Prostate gland (tissue), 2 donors: ENCODE results near the gene PDE4D. TPM values are rescaled to one million over a fixed set of nuclear protein-coding genes. Genes with fewer than 3 reads are reported as not detected.

Experiments
- DNase-seq: peaks from one replicate; pipeline ENCODE4 v3.0.0-alpha.2; 2019; ENCODE audit warnings: low spot score
- H3K27ac ChIP-seq, 2 donors: fragments of 200-600 bp; sonication (generic); 2 replicates each; pipeline ENCODE4 v1.5.1; 2017 to 2019
- H3K27me3 ChIP-seq: fragments of 200-600 bp; sonication (generic); replicated peaks from 2 replicates; pipeline ENCODE4 v1.5.1; 2019; ENCODE audit not compliant: insufficient read depth
- H3K36me3 ChIP-seq, 2 donors: fragments of 200-600 bp; sonication (generic); 1 replicate in 1 of 2; 2 replicates in 1 of 2; pipeline versions ENCODE4 v1.5.1 to v1.8.1; 2017 to 2019
- H3K4me1 ChIP-seq: fragments of 200-600 bp; sonication (generic); replicated peaks from 2 replicates; pipeline ENCODE4 v1.5.1; 2019
- H3K4me3 ChIP-seq, 2 donors: fragments of 200-600 bp; sonication (generic); 2 replicates each; pipeline ENCODE4 v1.5.1; 2017 to 2019
- H3K9me3 ChIP-seq: fragments of 200-600 bp; sonication (generic); 2 replicates; pipeline ENCODE4 v1.5.1; 2017
- POLR2A ChIP-seq: fragments of 450-650 bp; IDR thresholded peaks from one replicate; pipeline ENCODE4 v1.6.1; 2016; ENCODE audit warnings: antibody characterized with exemption, mild to moderate bottlenecking
- POLR2AphosphoS5 ChIP-seq: sonication (generic); formaldehyde crosslinking; IDR thresholded peaks from one replicate; pipeline ENCODE4 v1.6.1; 2017; ENCODE audit warnings: antibody characterized with exemption
- WGBS: methylation state at CpG from one replicate; pipeline ENCODE4 v1.1.5; 2018; 5-methylcytosine and 5-hydroxymethylcytosine counted together
- intact Hi-C: fragments of 100-400 bp; cut with DNase I; formaldehyde crosslinking; loops from one replicate; pipeline ENCODE4 v1.14.2; 2022
- total RNA-seq, 2 donors: library from RNA; depleted of rRNA; stranded (reverse); fragments of >200 nt; gene quantifications; one replicate each; pipeline ENCODE4 v1.1.0, GENCODE V29; 2016
- TF ChIP-seq, protein P1 (sequence below), 4 experiments: fragments of 200-600 bp in 2 of 4; fragments of 450-650 bp in 2 of 4; sonication (generic) in 2 of 4; IDR thresholded peaks; 1 replicate in 3 of 4; 2 replicates in 1 of 4; pipeline ENCODE4 v1.5.1; 2016 to 2019; ENCODE audit warnings: antibody characterized with exemption in 4 of 4, mild to moderate bottlenecking in 2 of 4, moderate library complexity in 2 of 4

The PDE4D gene
- total RNA-seq, 2 donors from 2014 or later: 64.2 to 75.6 TPM

- WGBS: 73% methylated on average over 3 of the region's 3 CpGs
- H3K27ac ChIP-seq: no peak overlapping the region
- no peaks in the 10 kb centered on the region for H3K9me3 ChIP-seq
- intact Hi-C loops: no loop called here
- no peaks in the 10 kb centered on the region for H3K27me3 ChIP-seq
- H3K4me3 ChIP-seq: no peak overlapping the region
- DNase-seq: no peak
- no peaks in the 10 kb centered on the region for H3K4me1 ChIP-seq
- no peak for TF ChIP-seq POLR2A
- TF ChIP-seq, protein P1, sequence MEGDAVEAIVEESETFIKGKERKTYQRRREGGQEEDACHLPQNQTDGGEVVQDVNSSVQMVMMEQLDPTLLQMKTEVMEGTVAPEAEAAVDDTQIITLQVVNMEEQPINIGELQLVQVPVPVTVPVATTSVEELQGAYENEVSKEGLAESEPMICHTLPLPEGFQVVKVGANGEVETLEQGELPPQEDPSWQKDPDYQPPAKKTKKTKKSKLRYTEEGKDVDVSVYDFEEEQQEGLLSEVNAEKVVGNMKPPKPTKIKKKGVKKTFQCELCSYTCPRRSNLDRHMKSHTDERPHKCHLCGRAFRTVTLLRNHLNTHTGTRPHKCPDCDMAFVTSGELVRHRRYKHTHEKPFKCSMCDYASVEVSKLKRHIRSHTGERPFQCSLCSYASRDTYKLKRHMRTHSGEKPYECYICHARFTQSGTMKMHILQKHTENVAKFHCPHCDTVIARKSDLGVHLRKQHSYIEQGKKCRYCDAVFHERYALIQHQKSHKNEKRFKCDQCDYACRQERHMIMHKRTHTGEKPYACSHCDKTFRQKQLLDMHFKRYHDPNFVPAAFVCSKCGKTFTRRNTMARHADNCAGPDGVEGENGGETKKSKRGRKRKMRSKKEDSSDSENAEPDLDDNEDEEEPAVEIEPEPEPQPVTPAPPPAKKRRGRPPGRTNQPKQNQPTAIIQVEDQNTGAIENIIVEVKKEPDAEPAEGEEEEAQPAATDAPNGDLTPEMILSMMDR (IDR thresholded peaks at IDR 0.05): no peak
- TF ChIP-seq POLR2AphosphoS5: no peak
- H3K36me3 ChIP-seq: no peaks in the 10 kb centered on the region
Observed at GRCh38 chr5:59151162-59151889, 742.2 kb downstream of the PDE4D start.

- 86% methylated on average over 1 of the region's 1 CpG for WGBS
- Histone ChIP-seq H3K4me3 (no peak overlapping the region), H3K9me3 (no peaks in the 10 kb centered on the region), H3K27ac (no peak overlapping the region), H3K4me1 (no peaks in the 10 kb centered on the region), H3K27me3 (no peaks in the 10 kb centered on the region), H3K36me3 (no peaks in the 10 kb centered on the region)
- intact Hi-C loops: no loop called here
- no peak for DNase-seq
- TF ChIP-seq, protein P1 (IDR thresholded peaks at IDR 0.05): no peak
- no peak for TF ChIP-seq POLR2A
- no peak for TF ChIP-seq POLR2AphosphoS5
Observed at GRCh38 chr5:59149827-59150226, 743.7 kb downstream of the PDE4D start.

DNA sequence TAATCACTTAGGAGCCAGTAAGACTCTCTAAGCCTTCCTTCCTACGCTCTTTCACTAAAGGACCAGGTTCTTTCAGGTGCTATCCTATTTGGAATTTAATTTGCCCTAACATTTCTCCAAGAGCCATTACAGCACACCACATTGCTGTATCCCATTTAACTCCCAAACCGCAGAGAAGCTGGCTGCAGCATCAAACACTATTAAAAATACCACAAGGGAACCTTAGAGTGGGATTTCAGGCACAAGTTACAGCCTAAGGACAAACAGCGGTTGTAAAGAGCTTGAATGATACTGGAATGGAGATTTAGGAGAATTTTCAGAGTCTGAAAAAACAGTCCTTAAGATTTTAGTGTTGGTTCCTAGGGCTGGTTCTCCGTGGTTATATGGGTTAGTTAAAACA is 744.3 kb downstream of the PDE4D start:
- no peak for DNase-seq
- Histone ChIP-seq H3K4me1 (no peaks in the 10 kb centered on the region), H3K36me3 (no peaks in the 10 kb centered on the region), H3K4me3 (no peak overlapping the region), H3K9me3 (no peaks in the 10 kb centered on the region), H3K27me3 (no peaks in the 10 kb centered on the region), H3K27ac (no peak overlapping the region)
- intact Hi-C loops: no loop called here
- TF ChIP-seq, protein P1 (IDR thresholded peaks at IDR 0.05): no peak
- TF ChIP-seq POLR2A (no peak), POLR2AphosphoS5 (no peak)
- 73% methylated on average over 4 of the region's 4 CpGs for WGBS

GRCh38 chr5:59146729-59147128 is 746.8 kb downstream of the PDE4D start:
- Histone ChIP-seq H3K36me3 (no peaks in the 10 kb centered on the region), H3K9me3 (no peaks in the 10 kb centered on the region), H3K4me1 (no peaks in the 10 kb centered on the region), H3K4me3 (no peak overlapping the region), H3K27me3 (no peaks in the 10 kb centered on the region), H3K27ac (no peak overlapping the region)
- 94% methylated on average over 3 of the region's 3 CpGs for WGBS
- TF ChIP-seq, protein P1 (IDR thresholded peaks at IDR 0.05): no peak
- no peak for TF ChIP-seq POLR2AphosphoS5
- TF ChIP-seq POLR2A: no peak
- DNase-seq: no peak
- intact Hi-C loops: no loop called here

GRCh38 chr5:59143926-59144333 is 749.6 kb downstream of the PDE4D start:
- no peak overlapping the region for H3K27ac ChIP-seq
- intact Hi-C loops: no loop called here

More at GRCh38 chr5:59143926-59144333, 749.6 kb downstream of the PDE4D start:
- H3K4me1 ChIP-seq: no peaks in the 10 kb centered on the region
- H3K27me3 ChIP-seq: no peaks in the 10 kb centered on the region
- H3K4me3 ChIP-seq: no peak overlapping the region
- TF ChIP-seq POLR2AphosphoS5 (no peak), POLR2A (no peak)
- TF ChIP-seq, protein P1 (IDR thresholded peaks at IDR 0.05): no peak
- 51% methylated on average over 3 of the region's 3 CpGs for WGBS
- H3K36me3 ChIP-seq: no peaks in the 10 kb centered on the region
- no peaks in the 10 kb centered on the region for H3K9me3 ChIP-seq
- DNase-seq: no peak
